OCI-LY3 (cell line): Measurements from ENCODE around the gene CYP2J2.

Experiments
- H2AFZ ChIP-seq: fragments of 200-600, 300-600 bp; shearing (Covaris generic); 2 replicates; pipeline ENCODE4 v1.6.0; 2014; ENCODE audit warnings: antibody characterized with exemption, low read depth, low read length
- H3K27ac ChIP-seq: fragments of 200-600, 300-600 bp; sonication (generic); 2 replicates; pipeline ENCODE4 v1.5.1; 2014; ENCODE audit warnings: mild to moderate bottlenecking, low read length, moderate library complexity, mixed read lengths
- H3K27me3 ChIP-seq: fragments of 200-600, 300-600 bp; sonication (generic); 2 replicates; pipeline ENCODE4 v1.6.1; 2014; ENCODE audit warnings: low read depth, low read length, mixed read lengths
- H3K36me3 ChIP-seq: fragments of 200-600, 300-600 bp; sonication (generic); replicated peaks from 2 replicates; pipeline ENCODE3; 2014; ENCODE audit warnings: low read depth, low read length, mixed read lengths
- H3K4me1 ChIP-seq: fragments of 300-600, 200-600 bp; sonication (generic); 2 replicates; pipeline ENCODE4 v1.6.1; 2014; ENCODE audit warnings: low read length, mixed read lengths
- H3K4me2 ChIP-seq: fragments of 200-600, 300-600 bp; sonication (generic); 2 replicates; pipeline ENCODE4 v1.6.1; 2014; ENCODE audit warnings: low read length, mixed read lengths
- H3K4me3 ChIP-seq: fragments of 300-600, 200-600 bp; sonication (generic); 2 replicates; pipeline ENCODE4 v1.5.1; 2014; ENCODE audit warnings: antibody characterized with exemption, mild to moderate bottlenecking, low read length, moderate library complexity
- H3K79me2 ChIP-seq: fragments of 300-600, 200-600 bp; shearing (Covaris generic); 2 replicates; pipeline ENCODE4 v1.6.1; 2014; ENCODE audit warnings: mild to moderate bottlenecking, low read length, mixed read lengths
- H3K9ac ChIP-seq: fragments of 300-600, 200-600 bp; shearing (Covaris generic); 2 replicates; pipeline ENCODE4 v1.6.0; 2014; ENCODE audit warnings: mild to moderate bottlenecking, low read length, moderate library complexity
- H3K9me3 ChIP-seq: fragments of 200-600, 300-600 bp; shearing (Covaris generic); 2 replicates; pipeline ENCODE4 v1.6.1; 2014; ENCODE audit warnings: low read length, mixed read lengths; ENCODE audit not compliant: insufficient read depth
- H4K20me1 ChIP-seq: fragments of 200-600, 300-600 bp; sonication (generic); 2 replicates; pipeline ENCODE4 v1.6.1; 2016; ENCODE audit warnings: low read length, mixed read lengths; ENCODE audit not compliant: insufficient read depth
- EZH2phosphoT487 ChIP-seq: fragments of 200-600 bp; shearing (Covaris generic); IDR thresholded peaks from 2 replicates; pipeline ENCODE4 v1.6.1; 2018; ENCODE audit warnings: antibody characterized with exemption, mixed run types, low read depth
- TF ChIP-seq, protein P1 (sequence below): fragments of 200-600, 300-600 bp; sonication (generic); IDR thresholded peaks from 2 replicates; pipeline ENCODE4 v1.5.1; 2014; ENCODE audit warnings: antibody characterized with exemption, low read length, low read depth

CYP2J2 gene

DNA sequence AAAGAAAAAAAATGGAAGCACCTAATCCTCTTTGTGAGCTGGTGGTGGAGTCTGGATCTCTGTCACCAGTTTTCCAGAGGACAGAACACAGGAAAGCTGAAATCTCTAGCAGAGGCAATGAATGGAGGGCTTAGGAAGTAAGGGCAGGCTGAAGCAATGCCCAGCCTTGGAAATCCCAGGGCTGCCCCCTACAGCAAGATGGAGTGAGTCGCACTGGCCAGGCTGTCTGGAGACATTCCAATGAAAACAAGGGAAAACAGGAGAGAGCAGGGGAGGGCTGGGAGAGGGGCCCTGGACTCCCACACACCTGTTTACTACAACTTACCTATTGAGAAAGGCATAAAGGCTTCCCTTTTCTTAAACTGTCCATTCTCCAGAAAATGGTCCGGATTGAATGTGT is 25.9 kb downstream of the CYP2J2 start:
- Histone ChIP-seq H3K79me2 (no peaks in the 10 kb centered on the region), H2AFZ (no peak overlapping the region), H3K4me3 (no peak overlapping the region), H3K27me3 (no peaks in the 10 kb centered on the region), H4K20me1 (no peaks in the 10 kb centered on the region), H3K36me3 (no peaks in the 10 kb centered on the region), H3K27ac (no peak overlapping the region), H3K9me3 (no peaks in the 10 kb centered on the region), H3K9ac (no peak overlapping the region), H3K4me2 (no peak overlapping the region), H3K4me1 (peaks cover 3% of the 10 kb centered on the region; the same call in 1 of the 2 replicates)
- TF ChIP-seq, protein P1, sequence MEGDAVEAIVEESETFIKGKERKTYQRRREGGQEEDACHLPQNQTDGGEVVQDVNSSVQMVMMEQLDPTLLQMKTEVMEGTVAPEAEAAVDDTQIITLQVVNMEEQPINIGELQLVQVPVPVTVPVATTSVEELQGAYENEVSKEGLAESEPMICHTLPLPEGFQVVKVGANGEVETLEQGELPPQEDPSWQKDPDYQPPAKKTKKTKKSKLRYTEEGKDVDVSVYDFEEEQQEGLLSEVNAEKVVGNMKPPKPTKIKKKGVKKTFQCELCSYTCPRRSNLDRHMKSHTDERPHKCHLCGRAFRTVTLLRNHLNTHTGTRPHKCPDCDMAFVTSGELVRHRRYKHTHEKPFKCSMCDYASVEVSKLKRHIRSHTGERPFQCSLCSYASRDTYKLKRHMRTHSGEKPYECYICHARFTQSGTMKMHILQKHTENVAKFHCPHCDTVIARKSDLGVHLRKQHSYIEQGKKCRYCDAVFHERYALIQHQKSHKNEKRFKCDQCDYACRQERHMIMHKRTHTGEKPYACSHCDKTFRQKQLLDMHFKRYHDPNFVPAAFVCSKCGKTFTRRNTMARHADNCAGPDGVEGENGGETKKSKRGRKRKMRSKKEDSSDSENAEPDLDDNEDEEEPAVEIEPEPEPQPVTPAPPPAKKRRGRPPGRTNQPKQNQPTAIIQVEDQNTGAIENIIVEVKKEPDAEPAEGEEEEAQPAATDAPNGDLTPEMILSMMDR: no peak
- no peak for TF ChIP-seq EZH2phosphoT487

DNA sequence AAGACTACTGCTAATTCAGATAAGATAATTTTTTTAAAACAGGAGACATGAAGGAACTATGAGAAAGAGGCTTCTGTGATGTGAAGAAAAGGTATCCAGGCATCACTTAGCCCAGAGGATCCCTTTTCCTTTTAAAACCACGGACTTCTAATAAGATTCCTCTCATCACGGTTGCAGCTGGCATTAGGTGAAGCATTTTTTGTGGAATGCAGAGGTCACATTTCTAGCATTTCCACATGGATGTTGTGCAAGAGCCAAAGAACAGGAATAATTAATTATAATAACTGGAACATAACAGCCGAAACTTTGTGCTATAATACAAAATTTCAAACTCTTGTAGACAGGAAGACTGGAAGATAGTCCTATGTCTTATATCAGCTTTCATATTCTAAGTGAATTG is 27.6 kb downstream of the CYP2J2 start:
- H3K4me1 ChIP-seq: peaks cover 3% of the 10 kb centered on the region; the same call in 1 of the 2 replicates

DNA sequence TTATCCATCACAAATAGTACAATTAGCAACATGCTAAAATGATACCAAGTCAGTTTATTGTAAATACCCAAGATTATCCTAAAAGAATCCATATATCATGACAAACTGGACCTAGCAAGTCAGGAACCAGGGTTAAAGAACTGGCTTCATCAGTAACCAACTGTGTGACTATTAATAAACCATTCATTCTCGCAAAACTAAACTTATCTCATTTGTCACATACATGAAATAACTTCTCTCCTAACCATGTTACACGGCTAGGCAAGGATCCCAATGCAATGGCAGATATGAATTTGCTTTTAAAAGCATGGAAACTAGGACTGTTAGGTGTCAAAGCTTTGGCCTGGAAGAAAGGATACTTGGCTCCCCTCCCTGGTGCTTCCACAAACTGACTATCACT is 29.4 kb downstream of the CYP2J2 start:
- Histone ChIP-seq H3K4me2 (no peak overlapping the region), H3K36me3 (no peaks in the 10 kb centered on the region), H3K4me3 (no peak overlapping the region), H3K4me1 (no peaks in the 10 kb centered on the region), H2AFZ (no peak overlapping the region), H3K27ac (no peak overlapping the region), H4K20me1 (no peaks in the 10 kb centered on the region), H3K9me3 (no peaks in the 10 kb centered on the region), H3K9ac (no peak overlapping the region), H3K79me2 (no peaks in the 10 kb centered on the region), H3K27me3 (no peaks in the 10 kb centered on the region)
- TF ChIP-seq EZH2phosphoT487: no peak
- TF ChIP-seq, protein P1: no peak

More for the DNA sequence above, 27.6 kb downstream of the CYP2J2 start:
- Histone ChIP-seq H3K36me3 (no peaks in the 10 kb centered on the region), H3K4me3 (no peak overlapping the region), H3K79me2 (no peaks in the 10 kb centered on the region), H3K27ac (no peak overlapping the region), H3K4me2 (no peak overlapping the region), H3K9me3 (no peaks in the 10 kb centered on the region), H3K27me3 (no peaks in the 10 kb centered on the region), H3K9ac (no peak overlapping the region), H2AFZ (no peak overlapping the region), H4K20me1 (no peaks in the 10 kb centered on the region)
- no peak for TF ChIP-seq EZH2phosphoT487
- TF ChIP-seq, protein P1: no peak

DNA sequence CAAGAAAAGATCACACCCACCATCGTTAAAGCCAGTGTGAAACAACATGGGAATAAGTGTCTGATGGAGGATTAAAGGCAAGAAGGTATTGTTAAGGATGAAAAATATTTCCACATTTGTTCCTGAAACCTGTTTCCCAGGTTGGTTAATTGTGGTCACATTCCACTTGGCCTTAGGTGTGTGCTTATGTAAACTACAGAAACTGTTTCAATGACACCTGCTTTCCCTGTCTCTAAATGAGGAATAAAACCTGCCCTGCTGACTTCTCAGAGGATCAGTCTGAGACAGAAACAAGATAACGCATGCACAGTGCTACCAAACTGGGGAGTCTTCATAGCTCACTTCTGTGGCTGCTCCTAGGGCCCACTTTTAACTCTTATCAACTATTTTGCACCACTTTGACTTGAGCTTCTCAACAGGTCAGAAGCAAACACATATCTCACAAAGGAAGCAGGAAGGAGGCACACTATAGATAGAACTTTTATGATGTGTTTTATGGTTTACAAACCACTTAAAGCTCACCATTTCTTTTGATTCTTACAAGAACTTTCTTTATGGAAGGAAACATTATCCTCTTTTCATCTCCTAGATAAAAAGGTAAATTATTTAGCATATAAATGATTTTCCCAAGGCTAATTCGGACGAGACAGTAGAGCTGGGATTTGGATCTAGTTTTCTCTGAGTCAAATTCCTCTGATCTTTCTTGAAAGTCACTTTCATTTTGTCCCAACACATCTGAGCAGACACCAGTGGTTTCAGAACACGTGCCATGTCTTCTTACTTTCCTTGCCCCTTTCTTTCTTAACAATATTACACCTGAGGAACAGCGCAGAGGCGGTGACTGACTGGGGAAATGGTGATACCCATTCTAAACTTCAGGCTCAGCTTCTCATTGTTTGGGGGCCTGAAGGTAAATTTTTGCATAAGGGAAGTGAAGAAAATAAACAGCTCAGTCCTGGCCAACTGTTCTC is 33.4 kb downstream of the CYP2J2 start:
- no peaks in the 10 kb centered on the region for H3K27me3 ChIP-seq
- no peaks in the 10 kb centered on the region for H3K79me2 ChIP-seq
- no peak overlapping the region for H2AFZ ChIP-seq
- H3K4me1 ChIP-seq: no peaks in the 10 kb centered on the region
- H3K27ac ChIP-seq: no peak overlapping the region
- no peak for TF ChIP-seq EZH2phosphoT487
- TF ChIP-seq, protein P1: no peak
- H3K9ac ChIP-seq: no peak overlapping the region
- no peaks in the 10 kb centered on the region for H3K9me3 ChIP-seq
- no peaks in the 10 kb centered on the region for H3K36me3 ChIP-seq
- no peak overlapping the region for H3K4me2 ChIP-seq
- no peaks in the 10 kb centered on the region for H4K20me1 ChIP-seq
- H3K4me3 ChIP-seq: no peak overlapping the region
